Measurements from ENCODE around the gene COMMD1. TPM values are rescaled to one million over a fixed set of nuclear protein-coding genes. Genes with fewer than 3 reads are reported as not detected.
A peak's percentile ranks its signal among the peaks of the same experiment; 100 is the strongest.
"Not testable (repeated sequence)": the region's sequence is repeated elsewhere in the genome, so short reads cannot be mapped to it uniquely, and the experiment has no call there.

COMMD1 gene
- total RNA-seq, 4 donors from 2014 or later: 32.3 to 50.4 (median 44.2) TPM

DNA sequence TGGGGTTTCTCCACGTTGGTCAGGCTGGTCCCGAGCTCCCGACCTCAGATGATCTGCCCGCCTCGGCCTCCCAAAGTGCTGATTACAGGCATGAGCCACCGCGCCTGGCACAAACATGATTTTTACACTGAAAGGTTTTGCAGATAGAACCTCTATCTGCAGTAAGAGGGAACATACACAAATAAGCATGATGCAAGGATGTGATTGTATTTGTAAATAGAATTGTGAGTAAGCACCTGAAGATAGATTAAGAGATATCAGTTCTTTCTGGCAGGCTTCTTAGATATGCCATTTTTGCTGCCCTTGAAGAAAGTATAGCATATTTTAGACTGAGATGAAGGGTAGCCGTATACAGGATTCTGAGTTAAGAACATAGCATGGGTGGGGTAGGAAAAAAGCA, 3.6 kb downstream of the COMMD1 start:
- peaks cover 0 to 3% of the 10 kb centered on the region in 2 donors for H3K36me3 ChIP-seq
- WGBS, 2 donors (ENCODE audit: low coverage in 1 of 2): 75 to 80% methylated on average over 1 to 3 of the region's 8 CpGs
- peaks cover 0 to 43% (median 7%) of the 10 kb centered on the region in 3 donors for H3K4me1 ChIP-seq
- no peaks in the 10 kb centered on the region for H3K9me3 ChIP-seq
- no peak overlapping the region for H3K27ac ChIP-seq
- ATAC-seq: no peak
- no peaks in the 10 kb centered on the region for H3K27me3 ChIP-seq
- TF ChIP-seq, protein P1, sequence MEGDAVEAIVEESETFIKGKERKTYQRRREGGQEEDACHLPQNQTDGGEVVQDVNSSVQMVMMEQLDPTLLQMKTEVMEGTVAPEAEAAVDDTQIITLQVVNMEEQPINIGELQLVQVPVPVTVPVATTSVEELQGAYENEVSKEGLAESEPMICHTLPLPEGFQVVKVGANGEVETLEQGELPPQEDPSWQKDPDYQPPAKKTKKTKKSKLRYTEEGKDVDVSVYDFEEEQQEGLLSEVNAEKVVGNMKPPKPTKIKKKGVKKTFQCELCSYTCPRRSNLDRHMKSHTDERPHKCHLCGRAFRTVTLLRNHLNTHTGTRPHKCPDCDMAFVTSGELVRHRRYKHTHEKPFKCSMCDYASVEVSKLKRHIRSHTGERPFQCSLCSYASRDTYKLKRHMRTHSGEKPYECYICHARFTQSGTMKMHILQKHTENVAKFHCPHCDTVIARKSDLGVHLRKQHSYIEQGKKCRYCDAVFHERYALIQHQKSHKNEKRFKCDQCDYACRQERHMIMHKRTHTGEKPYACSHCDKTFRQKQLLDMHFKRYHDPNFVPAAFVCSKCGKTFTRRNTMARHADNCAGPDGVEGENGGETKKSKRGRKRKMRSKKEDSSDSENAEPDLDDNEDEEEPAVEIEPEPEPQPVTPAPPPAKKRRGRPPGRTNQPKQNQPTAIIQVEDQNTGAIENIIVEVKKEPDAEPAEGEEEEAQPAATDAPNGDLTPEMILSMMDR (IDR thresholded peaks at IDR 0.05): no peak
- TF ChIP-seq POLR2AphosphoS5 (IDR thresholded peaks at IDR 0.05) (no peak), POLR2A (IDR thresholded peaks at IDR 0.05) (no peak), EP300 (IDR thresholded peaks at IDR 0.05) (no peak)
- H3K4me3 ChIP-seq: no peak overlapping the region

DNA sequence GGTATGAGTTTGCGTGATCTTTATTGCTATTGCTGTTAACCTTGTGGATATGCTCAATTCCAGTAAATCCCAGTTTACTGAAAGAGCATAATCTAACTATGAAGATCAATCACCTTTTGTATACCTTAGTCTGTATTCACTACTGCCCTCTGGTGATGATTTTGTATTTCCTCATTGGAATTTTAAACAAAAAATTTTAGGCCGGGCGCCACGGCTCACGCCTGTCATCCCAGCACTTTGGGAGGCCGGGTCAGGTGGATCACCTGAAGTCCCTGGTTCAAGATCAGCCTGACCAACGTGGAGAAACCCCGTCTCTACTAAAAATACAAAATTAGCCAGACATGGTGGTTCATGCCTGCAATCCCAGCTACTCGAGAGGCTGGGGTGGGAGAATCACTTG, 5.1 kb downstream of the COMMD1 start:
- Histone ChIP-seq H3K9me3 (no peaks in the 10 kb centered on the region), H3K4me1 (peaks cover 0 to 35% (median 7%) of the 10 kb centered on the region in 3 donors), H3K27me3 (no peaks in the 10 kb centered on the region), H3K27ac (no peak overlapping the region), H3K36me3 (peaks cover 0 to 4% of the 10 kb centered on the region in 2 donors), H3K4me3 (no peak overlapping the region)
- TF ChIP-seq POLR2A (IDR thresholded peaks at IDR 0.05): no peak
- TF ChIP-seq, protein P1 (IDR thresholded peaks at IDR 0.05): peak in 2 of 4 experiments; percentile 11 to 22
- 76 to 87% methylated on average over 4 to 5 of the region's 9 CpGs for WGBS, 2 donors (ENCODE audit: low coverage in 1 of 2)
- ATAC-seq: no peak

DNA sequence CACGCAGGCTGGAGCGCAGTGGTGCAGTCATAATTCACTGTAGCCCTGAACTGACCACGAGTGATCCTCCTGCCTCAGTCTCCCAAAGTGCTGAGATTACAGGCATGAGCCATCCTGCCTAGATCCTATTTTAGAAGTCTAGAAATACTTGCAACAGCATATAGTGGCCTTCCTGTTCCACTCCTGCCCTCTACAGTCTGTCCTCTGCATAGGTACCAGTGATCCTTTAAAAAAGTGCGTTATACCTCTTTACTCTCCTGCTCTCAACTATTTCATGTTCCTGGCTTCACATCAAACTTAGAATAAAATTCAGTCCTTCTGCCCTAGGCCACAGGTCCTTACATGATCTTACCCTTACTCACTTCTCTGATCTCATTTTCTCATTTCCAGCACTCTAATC, 6.0 kb downstream of the COMMD1 start:
- Histone ChIP-seq H3K36me3 (peaks cover 0 to 10% of the 10 kb centered on the region in 2 donors), H3K9me3 (no peaks in the 10 kb centered on the region), H3K27me3 (no peaks in the 10 kb centered on the region), H3K4me1 (peaks cover 0 to 29% (median 6%) of the 10 kb centered on the region in 3 donors), H3K27ac (no peak overlapping the region), H3K4me3 (no peak overlapping the region)
- TF ChIP-seq POLR2A (IDR thresholded peaks at IDR 0.05) (no peak), EP300 (IDR thresholded peaks at IDR 0.05) (no peak), POLR2AphosphoS5 (IDR thresholded peaks at IDR 0.05) (no peak)
- TF ChIP-seq, protein P1 (IDR thresholded peaks at IDR 0.05): no peak
- no peak for ATAC-seq
- 87 to 97% methylated on average over 1 to 4 of the region's 4 CpGs for WGBS, 2 donors (ENCODE audit: low coverage in 1 of 2)

DNA sequence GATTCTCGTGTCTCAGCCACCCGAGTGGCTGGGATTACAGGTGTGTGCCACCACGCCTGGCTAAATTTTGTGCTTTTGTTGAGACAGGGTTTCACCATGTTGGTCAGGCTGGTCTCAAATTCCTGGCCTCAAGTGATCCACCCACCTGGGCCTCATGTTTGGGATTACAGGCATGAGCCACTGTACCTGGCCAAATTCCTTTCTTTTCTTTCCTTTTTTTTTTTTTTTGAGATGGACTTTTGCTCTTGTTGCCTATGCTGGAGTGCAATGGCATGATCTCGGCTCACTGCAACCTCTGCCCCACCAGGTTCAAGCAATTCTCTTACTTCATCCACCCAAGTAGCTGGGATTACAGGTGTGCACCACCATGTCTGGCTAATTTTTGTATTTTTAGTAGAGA, 9.3 kb downstream of the COMMD1 start:
- H3K27me3 ChIP-seq, H3K27ac ChIP-seq, H3K9me3 ChIP-seq, ATAC-seq, H3K4me3 ChIP-seq: not testable (repeated sequence)
- peaks cover 0 to 13% of the 10 kb centered on the region in 2 donors for H3K36me3 ChIP-seq
- 72 to 83% methylated on average over 2 to 4 of the region's 4 CpGs for WGBS, 2 donors (ENCODE audit: low coverage in 1 of 2)
- H3K4me1 ChIP-seq: peaks cover 0 to 28% (median 0%) of the 10 kb centered on the region in 3 donors

DNA sequence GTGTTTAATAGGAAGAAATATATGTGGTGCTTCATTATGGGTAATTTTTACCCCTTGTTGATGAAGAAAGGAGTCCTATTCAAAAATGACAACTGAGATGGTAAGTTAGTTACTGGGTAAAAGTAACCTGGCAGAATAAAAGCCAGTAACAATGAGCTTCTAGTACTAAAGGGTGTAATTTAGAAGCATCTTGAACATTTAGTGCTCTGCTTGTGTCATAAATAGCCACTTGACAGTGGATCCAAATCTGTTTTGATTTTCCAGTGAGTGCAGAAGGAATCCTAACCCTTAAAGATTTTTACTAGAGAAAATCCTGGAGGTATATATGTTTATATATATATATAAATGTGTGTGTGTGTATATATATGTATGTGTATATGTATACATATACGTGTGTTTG, 15.1 kb downstream of the COMMD1 start:
- no peaks in the 10 kb centered on the region for H3K27me3 ChIP-seq
- H3K9me3 ChIP-seq: no peaks in the 10 kb centered on the region
- H3K4me1 ChIP-seq: peaks cover 0 to 30% (median 0%) of the 10 kb centered on the region in 3 donors
- no peak overlapping the region for H3K4me3 ChIP-seq
- WGBS, 2 donors (ENCODE audit: low coverage in 1 of 2): 38 to 55% methylated on average over 1 of the region's 1 CpG
- H3K36me3 ChIP-seq: peaks cover 0 to 13% of the 10 kb centered on the region in 2 donors
- no peak for ATAC-seq
- TF ChIP-seq EP300 (IDR thresholded peaks at IDR 0.05): no peak
- TF ChIP-seq POLR2A (IDR thresholded peaks at IDR 0.05): no peak
- TF ChIP-seq, protein P1 (IDR thresholded peaks at IDR 0.05): no peak
- no peak for TF ChIP-seq POLR2AphosphoS5 (IDR thresholded peaks at IDR 0.05)
- H3K27ac ChIP-seq: peak overlapping the region in 2 of 4 donors; percentile 21 to 50

Measured in gastroesophageal sphincter (tissue), 4 donors.